Breast epithelium (tissue), 3 donors: Measurements from ENCODE around the gene FNDC3B.
"Not testable (repeated sequence)": the region's sequence is repeated elsewhere in the genome, so short reads cannot be mapped to it uniquely, and the experiment has no call there.

Source experiments
- CTCF ChIP-seq, 3 donors: fragments of 450-650 bp; IDR thresholded peaks; one replicate each; pipeline ENCODE4 v1.5.1; 2016 to 2017; ENCODE audit warnings: antibody characterized with exemption in 3 of 3, mild to moderate bottlenecking in 3 of 3, moderate library complexity in 3 of 3
- POLR2A ChIP-seq: fragments of 450-650 bp; IDR thresholded peaks from one replicate; pipeline ENCODE4 v1.6.1; 2016; ENCODE audit warnings: antibody characterized with exemption, mild to moderate bottlenecking, moderate library complexity
- POLR2AphosphoS5 ChIP-seq, 3 donors: sonication (generic); formaldehyde crosslinking; IDR thresholded peaks; one replicate each; pipeline ENCODE4 v1.6.1; 2017; ENCODE audit warnings: antibody characterized with exemption in 3 of 3

- not testable (repeated sequence) for TF ChIP-seq POLR2A; CTCF (IDR thresholded peaks at IDR 0.05); POLR2AphosphoS5 (IDR thresholded peaks at IDR 0.05)
Observed at GRCh38 chr3:171998731-171999130, 40.6 kb upstream of the FNDC3B start.
